Trophoblast cell (in vitro differentiated cells and primary cell): ENCODE data around the gene TMPRSS11A.

Experiments used
- DNase-seq, 2 donors: peaks; one replicate each; pipeline ENCODE4 v3.0.0-alpha.2; 2016
- H2AFZ ChIP-seq: 2 replicates; pipeline ENCODE4 v1.6.1; 2013; ENCODE audit warnings: low read length, moderate library complexity, mild to moderate bottlenecking; ENCODE audit not compliant: insufficient read depth, poor library complexity
- H2AK5ac ChIP-seq: 2 replicates; pipeline ENCODE4 v1.6.1; 2013; ENCODE audit warnings: mild to moderate bottlenecking, low read length
- H2BK120ac ChIP-seq: 2 replicates; pipeline ENCODE4 v1.6.1; 2013; ENCODE audit warnings: low read length, mild to moderate bottlenecking, moderate library complexity; ENCODE audit not compliant: insufficient read depth, poor library complexity
- H2BK12ac ChIP-seq: 2 replicates; pipeline ENCODE4 v1.6.1; 2013; ENCODE audit warnings: mild to moderate bottlenecking, low read length, moderate library complexity
- H2BK5ac ChIP-seq: 2 replicates; pipeline ENCODE4 v1.6.1; 2013; ENCODE audit warnings: low read length, low read depth, moderate library complexity, mild to moderate bottlenecking; ENCODE audit not compliant: poor library complexity
- H3K14ac ChIP-seq: 2 replicates; pipeline ENCODE4 v1.6.1; 2013; ENCODE audit warnings: mild to moderate bottlenecking, low read length
- H3K18ac ChIP-seq: 2 replicates; pipeline ENCODE4 v1.6.1; 2013; ENCODE audit warnings: mild to moderate bottlenecking, low read length
- H3K23ac ChIP-seq: 2 replicates; pipeline ENCODE4 v1.6.1; 2013; ENCODE audit warnings: low read length
- H3K27ac ChIP-seq: 2 replicates; pipeline ENCODE4 v1.5.1; 2013; ENCODE audit warnings: low read depth, mild to moderate bottlenecking, inconsistent platforms, low read length, moderate library complexity
- H3K27me3 ChIP-seq: 2 replicates; pipeline ENCODE4 v1.6.1; 2013; ENCODE audit warnings: inconsistent platforms, mild to moderate bottlenecking, low read length, moderate library complexity; ENCODE audit not compliant: insufficient read depth
- H3K36me3 ChIP-seq, 2 experiments: 1 replicate in 1 of 2; 2 replicates in 1 of 2; pipeline ENCODE4 v1.6.1; 2013; ENCODE audit warnings: low read length in 2 of 2, mild to moderate bottlenecking in 2 of 2, moderate library complexity in 1 of 2; ENCODE audit not compliant: insufficient read depth in 2 of 2, control insufficient read depth in 1 of 2
- H3K4ac ChIP-seq: 2 replicates; pipeline ENCODE4 v1.6.1; 2013; ENCODE audit warnings: low read depth, mild to moderate bottlenecking, low read length, moderate library complexity
- H3K4me1 ChIP-seq, 2 experiments: 1 replicate in 1 of 2; 2 replicates in 1 of 2; pipeline ENCODE4 v1.6.1; 2013; ENCODE audit warnings: low read length in 2 of 2, mild to moderate bottlenecking in 2 of 2, moderate library complexity in 1 of 2; ENCODE audit not compliant: insufficient read depth in 2 of 2, control insufficient read depth in 1 of 2
- H3K4me2 ChIP-seq: 2 replicates; pipeline ENCODE4 v1.6.1; 2013; ENCODE audit warnings: inconsistent platforms, mild to moderate bottlenecking, low read length, moderate library complexity
- H3K4me3 ChIP-seq: 2 replicates; pipeline ENCODE4 v1.5.1; 2013; ENCODE audit warnings: mild to moderate bottlenecking, low read depth, low read length, inconsistent platforms
- H3K79me1 ChIP-seq: one replicate; pipeline ENCODE4 v1.6.1; 2013; ENCODE audit warnings: low read length
- H3K79me2 ChIP-seq: 2 replicates; pipeline ENCODE4 v1.6.1; 2013; ENCODE audit warnings: low read length, mild to moderate bottlenecking; ENCODE audit not compliant: control insufficient read depth, insufficient read depth, poor library complexity
- H3K9ac ChIP-seq: 2 replicates; pipeline ENCODE4 v1.6.1; 2013; ENCODE audit warnings: mild to moderate bottlenecking, low read length
- H3K9me3 ChIP-seq: 2 replicates; pipeline ENCODE4 v1.6.1; 2013; ENCODE audit warnings: low read depth, mild to moderate bottlenecking, control low read depth, inconsistent platforms, low read length; ENCODE audit not compliant: insufficient read depth
- H4K12ac ChIP-seq: 2 replicates; pipeline ENCODE4 v1.6.1; 2013; ENCODE audit warnings: low read depth, mild to moderate bottlenecking, low read length, moderate library complexity
- H4K8ac ChIP-seq: 2 replicates; pipeline ENCODE4 v1.6.1; 2013; ENCODE audit warnings: low read depth, mild to moderate bottlenecking, low read length, moderate library complexity
- H4K91ac ChIP-seq: one replicate; pipeline ENCODE4 v1.6.1; 2013; ENCODE audit warnings: low read depth, mild to moderate bottlenecking, low read length, moderate library complexity
- WGBS: extraction: QIAGEN DNeasy Blood & Tissue Kit; methylation state at CpG from one replicate; pipeline ENCODE4 v1.1.7; 2013; ENCODE audit warnings: missing lambda C conversion rate; ENCODE audit not compliant: insufficient read length, insufficient coverage; ENCODE audit errors: extremely low coverage; 5-methylcytosine and 5-hydroxymethylcytosine counted together

The TMPRSS11A gene

DNA sequence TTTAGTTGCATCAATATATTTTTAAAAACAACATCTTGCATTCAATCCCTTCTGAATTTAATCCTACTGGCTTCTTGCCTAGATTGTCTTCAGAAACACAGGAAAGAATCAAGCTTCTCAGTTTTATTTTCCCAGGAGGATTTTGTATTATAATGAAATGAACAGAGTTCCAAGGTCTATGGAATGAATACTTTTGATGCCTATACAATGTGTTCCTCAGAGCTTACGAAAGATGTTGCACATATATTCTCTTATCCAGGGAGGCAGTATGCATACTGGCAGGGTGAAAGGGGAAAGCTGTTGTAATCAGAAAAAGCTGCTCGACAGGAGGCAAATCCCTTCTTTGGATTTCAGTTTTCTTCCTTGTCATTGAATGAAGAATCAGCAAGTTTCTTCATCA lies 88.3 kb downstream of the TMPRSS11A start:
- no peak overlapping the region for H3K4me2 ChIP-seq
- H2BK120ac ChIP-seq: no peak overlapping the region
- no peaks in the 10 kb centered on the region for H3K4me1 ChIP-seq
- H3K9ac ChIP-seq: no peak overlapping the region
- no peaks in the 10 kb centered on the region for H3K9me3 ChIP-seq
- H3K23ac ChIP-seq: no peak overlapping the region
- H3K27ac ChIP-seq: no peak overlapping the region
- H4K12ac ChIP-seq: no peak overlapping the region
- no peak overlapping the region for H4K8ac ChIP-seq
- H3K79me1 ChIP-seq: no peaks in the 10 kb centered on the region
- no peak overlapping the region for H2BK12ac ChIP-seq
- no peak overlapping the region for H2AFZ ChIP-seq
- H3K36me3 ChIP-seq: no peaks in the 10 kb centered on the region
- H3K18ac ChIP-seq: no peak overlapping the region
- no peak overlapping the region for H3K14ac ChIP-seq
- H2AK5ac ChIP-seq: no peak overlapping the region
- no peak overlapping the region for H3K4me3 ChIP-seq
- no peak overlapping the region for H2BK5ac ChIP-seq
- no peak overlapping the region for H3K4ac ChIP-seq
- no peaks in the 10 kb centered on the region for H3K79me2 ChIP-seq
- no CpG with 5 or more reads among the region's 2 CpGs for WGBS
- no peak overlapping the region for H4K91ac ChIP-seq
- DNase-seq: peak; percentile 40 to 81
- H3K27me3 ChIP-seq: peaks cover 3% of the 10 kb centered on the region

DNA sequence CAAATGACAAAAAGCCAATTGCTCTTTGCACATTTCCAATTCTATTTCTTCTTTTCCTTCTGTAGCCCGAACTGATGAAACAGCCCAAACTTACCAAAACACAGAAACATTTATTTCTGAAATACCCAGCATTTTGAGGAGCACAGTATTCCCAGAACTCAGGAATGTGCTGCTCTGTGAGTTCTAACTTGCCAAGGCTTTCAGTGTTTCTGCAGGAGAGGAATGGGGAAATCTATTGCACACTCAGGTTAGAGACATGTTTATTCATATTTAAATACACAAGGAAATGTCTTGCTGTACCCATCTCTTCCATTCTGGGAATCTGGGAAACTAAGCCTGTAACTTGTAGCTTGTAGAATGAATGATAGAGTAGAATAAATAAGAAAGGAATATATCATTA lies 90.2 kb downstream of the TMPRSS11A start:
- Histone ChIP-seq H3K27ac (no peak overlapping the region), H3K4ac (no peak overlapping the region), H2BK12ac (no peak overlapping the region), H3K14ac (no peak overlapping the region), H2BK120ac (no peak overlapping the region), H3K79me1 (no peaks in the 10 kb centered on the region), H4K91ac (no peak overlapping the region), H2BK5ac (no peak overlapping the region), H3K9me3 (no peaks in the 10 kb centered on the region), H3K36me3 (no peaks in the 10 kb centered on the region), H2AK5ac (no peak overlapping the region), H3K4me3 (no peak overlapping the region), H3K4me2 (no peak overlapping the region), H3K27me3 (peaks cover 3% of the 10 kb centered on the region), H3K4me1 (no peaks in the 10 kb centered on the region), H2AFZ (no peak overlapping the region), H3K9ac (no peak overlapping the region), H3K18ac (no peak overlapping the region), H4K12ac (no peak overlapping the region), H3K23ac (no peak overlapping the region), H3K79me2 (no peaks in the 10 kb centered on the region), H4K8ac (no peak overlapping the region)
- DNase-seq: no peak
- no CpG with 5 or more reads among the region's 1 CpG for WGBS

DNA sequence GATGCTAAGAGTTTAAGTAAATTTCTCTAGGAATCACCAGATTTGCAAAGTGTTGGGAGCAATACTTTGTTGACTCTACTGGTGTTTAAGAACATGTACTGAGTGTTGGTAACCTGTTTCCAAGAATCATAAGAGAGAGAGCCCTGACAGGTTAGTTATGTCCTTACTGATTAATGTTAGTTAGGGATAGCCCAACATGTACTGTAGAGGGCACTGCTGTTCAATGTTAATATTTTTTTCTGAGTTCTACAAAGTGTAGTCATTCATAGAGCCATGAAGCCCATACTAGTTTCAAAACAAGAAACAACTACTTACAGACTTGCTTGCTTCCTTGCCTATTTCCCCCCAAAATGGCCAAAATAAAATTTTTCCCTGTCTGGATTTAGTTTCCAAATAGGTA lies 91.4 kb downstream of the TMPRSS11A start:
- Histone ChIP-seq H2BK120ac (no peak overlapping the region), H2AFZ (no peak overlapping the region), H2BK12ac (no peak overlapping the region), H4K91ac (no peak overlapping the region), H3K27me3 (peaks cover 3% of the 10 kb centered on the region), H3K9me3 (no peaks in the 10 kb centered on the region), H2AK5ac (no peak overlapping the region), H2BK5ac (no peak overlapping the region), H3K79me1 (no peaks in the 10 kb centered on the region), H3K18ac (no peak overlapping the region), H3K4ac (no peak overlapping the region), H3K36me3 (no peaks in the 10 kb centered on the region), H3K27ac (no peak overlapping the region), H3K14ac (no peak overlapping the region), H4K8ac (no peak overlapping the region), H3K4me2 (no peak overlapping the region), H3K23ac (no peak overlapping the region), H3K9ac (no peak overlapping the region), H4K12ac (no peak overlapping the region), H3K79me2 (no peaks in the 10 kb centered on the region), H3K4me3 (no peak overlapping the region), H3K4me1 (no peaks in the 10 kb centered on the region)
- DNase-seq: peak; percentile 4 to 73

DNA sequence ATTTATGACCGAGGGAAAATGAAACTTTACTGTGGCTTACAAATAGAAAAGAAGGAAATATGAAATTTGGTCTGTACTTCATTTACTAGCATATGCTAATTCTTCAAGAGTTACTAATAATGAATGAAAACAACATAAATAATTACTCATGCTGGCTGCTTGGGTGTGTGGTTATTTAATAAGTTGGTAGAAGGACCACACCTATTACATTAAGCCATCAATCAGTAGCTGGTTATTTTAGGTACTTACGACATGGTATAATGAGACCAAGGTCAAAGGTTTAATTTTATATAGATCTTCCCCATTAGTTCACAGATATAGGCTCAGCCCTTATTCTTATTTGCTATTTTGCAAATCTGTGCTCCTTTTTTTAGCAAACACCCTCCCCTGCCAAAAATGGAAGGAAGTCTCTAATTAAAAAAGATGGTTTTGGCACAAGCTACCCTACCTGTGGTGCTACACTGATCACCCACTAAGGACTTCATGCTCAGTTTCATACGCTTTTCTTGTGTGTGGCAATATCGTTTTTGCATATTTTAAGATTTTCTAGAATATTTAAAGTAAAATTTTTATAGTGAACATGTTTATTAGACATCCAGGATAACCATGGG lies 93.6 kb downstream of the TMPRSS11A start:
- DNase-seq: no peak
- no peaks in the 10 kb centered on the region for H3K4me1 ChIP-seq
- no CpG with 5 or more reads among the region's 4 CpGs for WGBS

More for the DNA sequence above, 93.6 kb downstream of the TMPRSS11A start:
- Histone ChIP-seq H3K79me2 (no peaks in the 10 kb centered on the region), H3K23ac (no peak overlapping the region), H2AK5ac (no peak overlapping the region), H4K12ac (no peak overlapping the region), H3K4me2 (no peak overlapping the region), H2BK5ac (no peak overlapping the region), H3K27me3 (no peaks in the 10 kb centered on the region), H4K91ac (no peak overlapping the region), H3K27ac (no peak overlapping the region), H4K8ac (no peak overlapping the region), H3K36me3 (no peaks in the 10 kb centered on the region), H2BK12ac (no peak overlapping the region), H3K9me3 (no peaks in the 10 kb centered on the region), H3K79me1 (no peaks in the 10 kb centered on the region), H3K14ac (no peak overlapping the region), H3K18ac (no peak overlapping the region), H3K4me3 (no peak overlapping the region), H3K4ac (no peak overlapping the region), H2BK120ac (no peak overlapping the region), H3K9ac (no peak overlapping the region), H2AFZ (no peak overlapping the region)
